ENCODE measurements around the gene TLE2.

Gene TLE2

GRCh38 chr19:3048190-3048533, 19.1 kb upstream of the TLE2 start:
- no peak overlapping the region; the same call in 1 of the 2 replicates for H2AFZ ChIP-seq (ENCODE audit: low read depth)
- no peaks in the 10 kb centered on the region for H3K36me3 ChIP-seq (ENCODE audit: insufficient read depth)
- H3K27ac ChIP-seq = no peak overlapping the region
- H3K27me3 ChIP-seq (ENCODE audit: insufficient read depth, low read depth) = peaks cover 38% of the 10 kb centered on the region; the same call in 1 of the 2 replicates
- TF ChIP-seq, protein P1, sequence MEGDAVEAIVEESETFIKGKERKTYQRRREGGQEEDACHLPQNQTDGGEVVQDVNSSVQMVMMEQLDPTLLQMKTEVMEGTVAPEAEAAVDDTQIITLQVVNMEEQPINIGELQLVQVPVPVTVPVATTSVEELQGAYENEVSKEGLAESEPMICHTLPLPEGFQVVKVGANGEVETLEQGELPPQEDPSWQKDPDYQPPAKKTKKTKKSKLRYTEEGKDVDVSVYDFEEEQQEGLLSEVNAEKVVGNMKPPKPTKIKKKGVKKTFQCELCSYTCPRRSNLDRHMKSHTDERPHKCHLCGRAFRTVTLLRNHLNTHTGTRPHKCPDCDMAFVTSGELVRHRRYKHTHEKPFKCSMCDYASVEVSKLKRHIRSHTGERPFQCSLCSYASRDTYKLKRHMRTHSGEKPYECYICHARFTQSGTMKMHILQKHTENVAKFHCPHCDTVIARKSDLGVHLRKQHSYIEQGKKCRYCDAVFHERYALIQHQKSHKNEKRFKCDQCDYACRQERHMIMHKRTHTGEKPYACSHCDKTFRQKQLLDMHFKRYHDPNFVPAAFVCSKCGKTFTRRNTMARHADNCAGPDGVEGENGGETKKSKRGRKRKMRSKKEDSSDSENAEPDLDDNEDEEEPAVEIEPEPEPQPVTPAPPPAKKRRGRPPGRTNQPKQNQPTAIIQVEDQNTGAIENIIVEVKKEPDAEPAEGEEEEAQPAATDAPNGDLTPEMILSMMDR (conservative IDR thresholded peaks at IDR 0.05; ENCODE audit: low read depth, low read length) = no peak
- H3K9ac ChIP-seq = no peak overlapping the region
- no peaks in the 10 kb centered on the region for H3K79me2 ChIP-seq (ENCODE audit: insufficient read depth, low read depth)
- no peak overlapping the region for H3K4me3 ChIP-seq (IDR thresholded peaks at IDR 0.05; ENCODE audit: insufficient read depth, low read depth, low read length)
- peaks cover 12% of the 10 kb centered on the region for H3K4me1 ChIP-seq (ENCODE audit: low read depth, poor library complexity, severe bottlenecking)
- peak overlapping the region; percentile 18; the same call in 1 of the 2 replicates for H3K4me2 ChIP-seq
- no peaks in the 10 kb centered on the region for H4K20me1 ChIP-seq (ENCODE audit: insufficient read depth)

DNA sequence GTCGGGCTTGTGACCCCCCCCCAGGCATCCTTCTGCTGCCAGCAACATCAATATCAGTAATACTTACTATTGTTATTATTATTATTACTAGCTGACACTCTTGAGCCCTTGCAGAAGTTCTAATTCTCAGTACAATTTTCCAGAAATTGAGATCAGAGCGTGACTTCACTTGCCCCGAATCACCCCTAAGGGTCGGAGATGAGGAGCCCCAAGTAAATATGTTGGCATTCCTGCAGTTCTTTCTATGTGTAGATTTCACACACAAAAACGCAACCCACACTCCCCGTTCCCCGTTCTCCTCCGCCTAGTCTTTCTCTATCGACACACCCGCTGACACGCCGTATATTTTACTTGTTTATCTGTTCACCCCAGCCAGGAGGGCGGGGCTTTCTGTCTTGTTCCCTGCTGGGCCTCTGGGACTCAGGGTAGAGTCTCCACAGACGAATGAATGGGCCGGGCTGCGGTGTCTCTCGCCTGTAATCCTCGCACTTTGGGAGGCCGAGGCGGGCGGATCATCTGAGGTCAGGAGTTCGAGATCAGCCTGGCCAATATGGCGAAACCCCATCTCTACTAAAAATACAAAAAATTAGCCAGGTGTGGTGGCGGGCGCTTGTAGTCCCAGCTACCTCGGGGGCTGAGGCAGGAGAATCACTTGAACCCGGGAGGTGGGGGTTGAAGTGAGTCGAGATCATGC, 18.6 kb upstream of the TLE2 start:
- Histone ChIP-seq H3K36me3 (ENCODE audit: insufficient read depth) (no peaks in the 10 kb centered on the region), H3K4me1 (ENCODE audit: low read depth, poor library complexity, severe bottlenecking) (peaks cover 12% of the 10 kb centered on the region), H3K27ac (no peak overlapping the region), H3K27me3 (ENCODE audit: insufficient read depth, low read depth) (peaks cover 43% of the 10 kb centered on the region; the same call in 1 of the 2 replicates), H2AFZ (ENCODE audit: low read depth) (no peak overlapping the region; the same call in 1 of the 2 replicates), H3K4me2 (peak overlapping the region; percentile 18; the same call in 1 of the 2 replicates), H3K4me3 (IDR thresholded peaks at IDR 0.05; ENCODE audit: insufficient read depth, low read depth, low read length) (no peak overlapping the region), H3K79me2 (ENCODE audit: insufficient read depth, low read depth) (no peaks in the 10 kb centered on the region), H3K9ac (no peak overlapping the region), H4K20me1 (ENCODE audit: insufficient read depth) (no peaks in the 10 kb centered on the region)
- TF ChIP-seq, protein P1 (conservative IDR thresholded peaks at IDR 0.05; ENCODE audit: low read depth, low read length) = no peak

GRCh38 chr19:3046698-3047495, 17.8 kb upstream of the TLE2 start:
- no peak overlapping the region for H3K9ac ChIP-seq
- H2AFZ ChIP-seq (ENCODE audit: low read depth) = no peak overlapping the region
- H3K27ac ChIP-seq = no peak overlapping the region
- no peaks in the 10 kb centered on the region for H3K36me3 ChIP-seq (ENCODE audit: insufficient read depth)
- no peak overlapping the region for H3K4me3 ChIP-seq (IDR thresholded peaks at IDR 0.05; ENCODE audit: insufficient read depth, low read depth, low read length)
- no peaks in the 10 kb centered on the region for H3K79me2 ChIP-seq (ENCODE audit: insufficient read depth, low read depth)
- no peak overlapping the region for H3K4me2 ChIP-seq
- peaks cover 46% of the 10 kb centered on the region; the same call in 1 of the 2 replicates for H3K27me3 ChIP-seq (ENCODE audit: insufficient read depth, low read depth)
- H3K4me1 ChIP-seq (ENCODE audit: low read depth, poor library complexity, severe bottlenecking) = peaks cover 12% of the 10 kb centered on the region
- TF ChIP-seq, protein P1 (conservative IDR thresholded peaks at IDR 0.05; ENCODE audit: low read depth, low read length) = no peak
- H4K20me1 ChIP-seq (ENCODE audit: insufficient read depth) = no peaks in the 10 kb centered on the region

- no peaks in the 10 kb centered on the region for H3K36me3 ChIP-seq (ENCODE audit: insufficient read depth)
- H3K27me3 ChIP-seq (ENCODE audit: insufficient read depth, low read depth) = peaks cover 54% of the 10 kb centered on the region; the same call in 1 of the 2 replicates
- H3K4me3 ChIP-seq (IDR thresholded peaks at IDR 0.05; ENCODE audit: insufficient read depth, low read depth, low read length) = no peak overlapping the region
- TF ChIP-seq, protein P1 (conservative IDR thresholded peaks at IDR 0.05; ENCODE audit: low read depth, low read length) = no peak
- H4K20me1 ChIP-seq (ENCODE audit: insufficient read depth) = no peaks in the 10 kb centered on the region
- no peak overlapping the region for H2AFZ ChIP-seq (ENCODE audit: low read depth)
- no peak overlapping the region for H3K9ac ChIP-seq
- H3K79me2 ChIP-seq (ENCODE audit: insufficient read depth, low read depth) = no peaks in the 10 kb centered on the region
- peaks cover 12% of the 10 kb centered on the region for H3K4me1 ChIP-seq (ENCODE audit: low read depth, poor library complexity, severe bottlenecking)
- H3K27ac ChIP-seq = no peak overlapping the region
- H3K4me2 ChIP-seq = no peak overlapping the region
Observed at GRCh38 chr19:3045885-3046697, 17.0 kb upstream of the TLE2 start.
